ENCODE results near the gene TUBB6.
A peak's percentile ranks its signal among the peaks of the same experiment; 100 is the strongest.

Gene TUBB6

GRCh38 chr18:12315911-12316310 lies 7.9 kb downstream of the TUBB6 start:
- no peak for DNase-seq

- no peak for DNase-seq
Observed at GRCh38 chr18:12317664-12318333, 9.8 kb downstream of the TUBB6 start.

GRCh38 chr18:12318334-12318697 lies 10.3 kb downstream of the TUBB6 start:
- no peak for DNase-seq

GRCh38 chr18:12318857-12319256 lies 10.8 kb downstream of the TUBB6 start:
- no peak for DNase-seq

- no peak for DNase-seq
Observed at GRCh38 chr18:12321333-12321732, 13.3 kb downstream of the TUBB6 start.

- DNase-seq, result no peak
Observed at GRCh38 chr18:12324991-12325725, 17.1 kb downstream of the TUBB6 start.

- DNase-seq, result no peak
Observed at GRCh38 chr18:12325726-12326245, 17.7 kb downstream of the TUBB6 start.

- DNase-seq, result no peak
Observed at GRCh38 chr18:12326711-12327460, 18.8 kb downstream of the TUBB6 start.

GRCh38 chr18:12327510-12328178 lies 19.6 kb downstream of the TUBB6 start:
- DNase-seq, result peak; percentile 75

GRCh38 chr18:12328179-12328823 lies 20.3 kb downstream of the TUBB6 start:
- DNase-seq, result no peak

- DNase-seq, result no peak
Observed at GRCh38 chr18:12329125-12329698, 21.2 kb downstream of the TUBB6 start.

- no peak for DNase-seq
Observed at GRCh38 chr18:12330766-12331165, 22.7 kb downstream of the TUBB6 start.

GRCh38 chr18:12333506-12334290 lies 25.7 kb downstream of the TUBB6 start:
- DNase-seq, result no peak

GRCh38 chr18:12334366-12334808 lies 26.3 kb downstream of the TUBB6 start:
- no peak for DNase-seq

GRCh38 chr18:12334863-12335262 lies 26.8 kb downstream of the TUBB6 start:
- DNase-seq, result no peak

GRCh38 chr18:12335503-12335902 lies 27.5 kb downstream of the TUBB6 start:
- DNase-seq, result no peak

- DNase-seq, result no peak
Observed at GRCh38 chr18:12336171-12336613, 28.2 kb downstream of the TUBB6 start.

- DNase-seq, result no peak
Observed at GRCh38 chr18:12336887-12337286, 28.8 kb downstream of the TUBB6 start.

GRCh38 chr18:12338382-12338781 lies 30.3 kb downstream of the TUBB6 start:
- DNase-seq, result no peak

GRCh38 chr18:12340945-12341660 lies 33.1 kb downstream of the TUBB6 start:
- no peak for DNase-seq

GRCh38 chr18:12342661-12343060 lies 34.6 kb downstream of the TUBB6 start:
- no peak for DNase-seq

All from stimulated activated CD4-positive, alpha-beta T cell treated with anti-CD3 and anti-CD28 coated beads, Interleukin-12 subunit alpha, Interleukin-12 subunit beta, amount 100 ng/mL, for 4 hours (primary cell).